GM23338 (cell line): ENCODE results near the gene TCF3. TPM values are rescaled to one million over a fixed set of nuclear protein-coding genes. Genes with fewer than 3 reads are reported as not detected.

Source experiments
- ATAC-seq: fragments of 200-7000 bp; cut with Tn5 transposase; 3 replicates; pipeline ENCODE4 v1.9.1; 2020
- DNase-seq: peaks from one replicate; pipeline ENCODE4 v3.0.0-alpha.2; 2015; ENCODE audit warnings: low spot score
- H2AFZ ChIP-seq: fragments of 200-600 bp; sonication (generic); 2 replicates; pipeline ENCODE4 v1.8.0; 2016; ENCODE audit warnings: antibody characterized with exemption, mild to moderate bottlenecking, moderate library complexity
- H3F3A ChIP-seq: fragments of 200-600 bp; sonication (generic); replicated peaks from 2 replicates; pipeline ENCODE4 v1.8.0; 2017; ENCODE audit warnings: antibody characterized with exemption, mixed run types, low read depth
- H3K27ac ChIP-seq: fragments of 200-600 bp; sonication (generic); 2 replicates; pipeline ENCODE4 v1.6.1; 2016; ENCODE audit warnings: low read depth
- H3K27me3 ChIP-seq: fragments of 200-600 bp; sonication (generic); 2 replicates; pipeline ENCODE4 v1.8.0; 2016; ENCODE audit warnings: mild to moderate bottlenecking, mixed run types, moderate library complexity; ENCODE audit not compliant: insufficient read depth
- H3K36me3 ChIP-seq: fragments of 200-600 bp; sonication (generic); 2 replicates; pipeline ENCODE4 v1.8.0; 2016; ENCODE audit warnings: mild to moderate bottlenecking; ENCODE audit not compliant: insufficient read depth
- H3K4me1 ChIP-seq: fragments of 200-600 bp; sonication (generic); 2 replicates; pipeline ENCODE4 v1.8.0; 2016; ENCODE audit warnings: mild to moderate bottlenecking, moderate library complexity; ENCODE audit not compliant: insufficient read depth
- H3K4me2 ChIP-seq: fragments of 200-600 bp; sonication (generic); 2 replicates; pipeline ENCODE4 v1.7.1; 2017; ENCODE audit warnings: mixed run types
- H3K4me3 ChIP-seq: fragments of 200-600 bp; sonication (generic); 2 replicates; pipeline ENCODE4 v1.6.1; 2016; ENCODE audit warnings: mixed run types
- H3K79me2 ChIP-seq: fragments of 200-600 bp; sonication (generic); replicated peaks from 2 replicates; pipeline ENCODE4 v1.8.0; 2017; ENCODE audit warnings: mild to moderate bottlenecking; ENCODE audit not compliant: insufficient read depth
- H3K9me2 ChIP-seq: fragments of 200-600 bp; sonication (generic); 2 replicates; pipeline ENCODE4 v1.8.0; 2017; ENCODE audit not compliant: insufficient read depth
- H4K20me1 ChIP-seq: fragments of 200-600 bp; sonication (generic); replicated peaks from 2 replicates; pipeline ENCODE4 v1.8.0; 2017; ENCODE audit warnings: mild to moderate bottlenecking; ENCODE audit not compliant: insufficient read depth
- H3K27ac Mint-ChIP-seq: 2 replicates; pipeline ENCODE4 v1.8.0; 2020; ENCODE audit warnings: inconsistent platforms, mild to moderate bottlenecking, moderate library complexity, mixed read lengths
- H3K27me3 Mint-ChIP-seq: 3 replicates; pipeline ENCODE4 v1.8.0; 2022; ENCODE audit warnings: low read depth, mild to moderate bottlenecking, moderate library complexity, mixed read lengths, inconsistent platforms; ENCODE audit not compliant: insufficient read depth, poor library complexity
- H3K36me3 Mint-ChIP-seq: 3 replicates; pipeline ENCODE4 v1.8.0; 2021; ENCODE audit warnings: low read depth, mild to moderate bottlenecking, inconsistent platforms, moderate library complexity, mixed read lengths
- H3K4me1 Mint-ChIP-seq: 3 replicates; pipeline ENCODE4 v1.8.0; 2020; ENCODE audit warnings: mild to moderate bottlenecking, inconsistent platforms, mixed read lengths
- H3K4me3 Mint-ChIP-seq: 3 replicates; pipeline ENCODE4 v1.8.0; 2021; ENCODE audit warnings: moderate library complexity, mild to moderate bottlenecking, inconsistent platforms, mixed read lengths
- H3K9me3 Mint-ChIP-seq: 3 replicates; pipeline ENCODE4 v1.8.0; 2020; ENCODE audit warnings: moderate library complexity, mild to moderate bottlenecking, inconsistent platforms, mixed read lengths
- CREB1 ChIP-seq: fragments of 250-450 bp; sonication (Bioruptor Pico); IDR thresholded peaks from 2 replicates; pipeline ENCODE4 v1.5.0; 2020; ENCODE audit warnings: low read depth, mild to moderate bottlenecking, moderate library complexity
- CTCF ChIP-seq, 2 experiments: fragments of 200-600 bp in 1 of 2; sonication (generic) in 1 of 2; conservative IDR thresholded peaks; 2 replicates each; pipeline versions ENCODE4 v1.5.1 to v1.6.1; 2016 to 2017; ENCODE audit warnings: antibody characterized with exemption in 2 of 2, low read depth in 2 of 2, mild to moderate bottlenecking in 2 of 2, moderate library complexity in 1 of 2
- ETS1 ChIP-seq: IDR thresholded peaks from 2 replicates; pipeline ENCODE4 v1.6.1; 2016; ENCODE audit warnings: antibody characterized with exemption
- EZH2 ChIP-seq: fragments of 200-600 bp; sonication (generic); IDR thresholded peaks from one replicate; pipeline ENCODE4 v1.8.0; 2017; ENCODE audit warnings: antibody characterized with exemption, mild to moderate bottlenecking, low read depth; ENCODE audit not compliant: unreplicated experiment
- EZH2phosphoT487 ChIP-seq: fragments of 200-600 bp; sonication (generic); IDR thresholded peaks from one replicate; pipeline ENCODE4 v1.8.1; 2018; ENCODE audit warnings: antibody characterized with exemption; ENCODE audit not compliant: unreplicated experiment
- JUNB ChIP-seq: IDR thresholded peaks from one replicate; pipeline ENCODE4 v1.6.1; 2016; ENCODE audit warnings: antibody characterized with exemption; ENCODE audit not compliant: unreplicated experiment
- NANOG ChIP-seq: IDR thresholded peaks from 2 replicates; pipeline ENCODE4 v1.6.1; 2016; ENCODE audit warnings: antibody characterized with exemption, borderline replicate concordance
- POLR2AphosphoS5 ChIP-seq: IDR thresholded peaks from 2 replicates; pipeline ENCODE4 v1.6.1; 2016; ENCODE audit warnings: antibody characterized with exemption, low read depth
- REST ChIP-seq: IDR thresholded peaks from one replicate; pipeline ENCODE4 v1.6.1; 2018; ENCODE audit warnings: antibody characterized with exemption; ENCODE audit not compliant: unreplicated experiment
- STAT1 ChIP-seq: IDR thresholded peaks from one replicate; pipeline ENCODE4 v1.6.1; 2016; ENCODE audit warnings: antibody characterized with exemption; ENCODE audit not compliant: unreplicated experiment
- ZNF114 ChIP-seq: fragments of 250-450 bp; sonication (Bioruptor Pico); IDR thresholded peaks from 2 replicates; pipeline ENCODE4 v1.5.0; 2020; ENCODE audit warnings: mild to moderate bottlenecking, moderate library complexity
- ZNF331 ChIP-seq: fragments of 250-450 bp; sonication (Bioruptor Pico); IDR thresholded peaks from 2 replicates; pipeline ENCODE4 v1.5.0; 2020; ENCODE audit warnings: low read depth, mild to moderate bottlenecking, moderate library complexity
- ZNF462 ChIP-seq: fragments of 250-450 bp; sonication (Bioruptor Pico); IDR thresholded peaks from 2 replicates; pipeline ENCODE4 v1.5.0; 2020; ENCODE audit warnings: mild to moderate bottlenecking, moderate library complexity
- polyA plus RNA-seq: library from polyadenylated mRNA; unstranded; fragments of >200 nt; fragmentation: Nextera tagmentation; extraction: Ambion mirVana; gene quantifications from 2 replicates; pipeline ENCODE4 v1.2.1, GENCODE V29; 2016
- total RNA-seq: library from RNA; depleted of rRNA; stranded (reverse); fragments of >200 nt; shearing (Covaris generic); gene quantifications from 2 replicates; pipeline ENCODE4 v1.2.3, GENCODE V29; 2014

Gene TCF3
- total and polyA plus RNA-seq, 2 experiments from 2014 or later: 166 to 383 TPM

GRCh38 chr19:1645299-1645698, 7.1 kb downstream of the TCF3 start:
- H3K9me2 ChIP-seq: no peaks in the 10 kb centered on the region
- H3K79me2 ChIP-seq: peaks cover 80% of the 10 kb centered on the region
- peaks cover 79% of the 10 kb centered on the region for H3K36me3 Mint-ChIP-seq

More at GRCh38 chr19:1645299-1645698, 7.1 kb downstream of the TCF3 start:
- Histone ChIP-seq H3K36me3 (peaks cover 20% of the 10 kb centered on the region; the same call in 1 of the 2 replicates), H3K27me3 (no peaks in the 10 kb centered on the region), H3K4me1 (peaks cover 5% of the 10 kb centered on the region), H3K4me3 (no peak overlapping the region), H3F3A (peaks cover 10% of the 10 kb centered on the region; the same call in 1 of the 2 replicates), H3K4me2 (no peak overlapping the region), H4K20me1 (peaks cover 24% of the 10 kb centered on the region), H2AFZ (no peak overlapping the region), H3K27ac (no peak overlapping the region)
- H3K9me3 Mint-ChIP-seq: no peaks in the 10 kb centered on the region
- DNase-seq (no peak), ATAC-seq (no peak)
- peaks cover 10% of the 10 kb centered on the region; the same call in 2 of the 3 replicates for H3K4me1 Mint-ChIP-seq
- peaks cover 13% of the 10 kb centered on the region for H3K27me3 Mint-ChIP-seq
- peak overlapping the region; percentile 85 for H3K27ac Mint-ChIP-seq
- no peak overlapping the region for H3K4me3 Mint-ChIP-seq
- TF ChIP-seq REST (no peak), EZH2 (no peak), POLR2AphosphoS5 (no peak), STAT1 (no peak), ZNF114 (CRISPR knock-in tag) (no peak), CTCF (conservative IDR thresholded peaks at IDR 0.05; ENCODE audit: low read depth in 2 of 2) (no peak), NANOG (no peak), JUNB (no peak), ZNF462 (CRISPR knock-in tag) (no peak), CREB1 (CRISPR knock-in tag) (no peak), EZH2phosphoT487 (no peak), ZNF331 (no peak), ETS1 (no peak)
